Measurements from ENCODE around the gene INCENP. TPM values are rescaled to one million over a fixed set of nuclear protein-coding genes. Genes with fewer than 3 reads are reported as not detected.

Gene INCENP
- total and polyA plus RNA-seq, 4 donors = 2.4 to 34.4 (median 4.7) TPM

GRCh38 chr11:62132689-62133293 is 9.0 kb downstream of the INCENP start:
- WGBS = 83% methylated on average over 6 of the region's 6 CpGs
- no peaks in the 10 kb centered on the region for H3K27me3 ChIP-seq (ENCODE audit: control insufficient read depth in 4 of 4, insufficient read depth in 4 of 4, low read length in 3 of 4)
- H3K36me3 ChIP-seq (ENCODE audit: control insufficient read depth in 4 of 4, insufficient read depth in 3 of 4, low read depth in 1 of 4, low read length in 3 of 4) = peaks cover 0 to 19% (median 2%) of the 10 kb centered on the region in 4 donors
- no peaks in the 10 kb centered on the region for H3K4me1 ChIP-seq (ENCODE audit: control insufficient read depth in 4 of 4, insufficient read depth in 4 of 4, low read length in 3 of 4)
- TF ChIP-seq YY1 (IDR thresholded peaks at IDR 0.05) (no peak), TAF1 (conservative IDR thresholded peaks at IDR 0.05) (no peak), NR2F2 (IDR thresholded peaks at IDR 0.05) (no peak), ATF3 (IDR thresholded peaks at IDR 0.05) (no peak), GABPA (IDR thresholded peaks at IDR 0.05 in 1 of 2, conservative IDR thresholded peaks at IDR 0.05 in 1 of 2) (no peak), RAD21 (IDR thresholded peaks at IDR 0.05) (no peak), FOXA1 (IDR thresholded peaks at IDR 0.05) (no peak), RXRA (IDR thresholded peaks at IDR 0.05) (no peak), REST (IDR thresholded peaks at IDR 0.05) (no peak), MAX (IDR thresholded peaks at IDR 0.05) (no peak), HNF4G (IDR thresholded peaks at IDR 0.05) (no peak), JUND (IDR thresholded peaks at IDR 0.05) (no peak), SP1 (IDR thresholded peaks at IDR 0.05) (no peak), HNF4A (conservative IDR thresholded peaks at IDR 0.05) (no peak), ZBTB33 (IDR thresholded peaks at IDR 0.05) (no peak), FOXA2 (IDR thresholded peaks at IDR 0.05) (no peak), EGR1 (IDR thresholded peaks at IDR 0.05; ENCODE audit: low read depth in 2 of 2) (no peak), CTCF (IDR thresholded peaks at IDR 0.05; ENCODE audit: low read depth, low read length, missing input control) (no peak)
- H3K27ac ChIP-seq (ENCODE audit: low read depth in 1 of 2, low read length in 2 of 2) = no peak overlapping the region
- no peak overlapping the region for H3K9ac ChIP-seq (ENCODE audit: low read depth in 1 of 2, low read length in 2 of 2)
- H3K4me3 ChIP-seq (ENCODE audit: low read depth in 1 of 3, low read length in 3 of 3) = no peak overlapping the region
- no peak for DNase-seq (ENCODE audit: low spot score)
- no peaks in the 10 kb centered on the region for H3K9me3 ChIP-seq (ENCODE audit: control insufficient read depth in 4 of 4, low read length in 3 of 4)
